IPS-18c (cell line): ENCODE measurements around the gene KCNK10.

Experiments used
- H3K4me3 ChIP-seq: 2 replicates; pipeline ENCODE4 v1.7.0; 2013; ENCODE audit warnings: low read depth, mild to moderate bottlenecking, low read length, moderate library complexity; ENCODE audit not compliant: insufficient read depth
- H3K9me3 ChIP-seq: one replicate; pipeline ENCODE4 v1.6.1; 2013; ENCODE audit warnings: mild to moderate bottlenecking, low read length, moderate library complexity; ENCODE audit not compliant: control insufficient read depth, insufficient read depth

KCNK10 gene

GRCh38 chr14:88323086-88323522 is at the start of gene KCNK10:
Gene KCNK10, minus strand, starts transcription at chr14:88323269. Its CDS starts 471 bp downstream, at chr14:88322798.
- Histone ChIP-seq H3K4me3 (peak within 1 kb of the TSS; percentile 63), H3K9me3 (no peaks in the 10 kb centered on the region)

GRCh38 chr14:88369496-88369895 is 46.4 kb upstream of the KCNK10 start:
- Histone ChIP-seq H3K4me3 (no peak overlapping the region), H3K9me3 (no peaks in the 10 kb centered on the region)

GRCh38 chr14:88364710-88365413 is 41.8 kb upstream of the KCNK10 start:
- Histone ChIP-seq H3K4me3 (no peak overlapping the region), H3K9me3 (no peaks in the 10 kb centered on the region)

- no peak overlapping the region for H3K4me3 ChIP-seq
- H3K9me3 ChIP-seq: no peaks in the 10 kb centered on the region
Observed at GRCh38 chr14:88363644-88364043, 40.6 kb upstream of the KCNK10 start.

GRCh38 chr14:88359500-88359899 is 36.4 kb upstream of the KCNK10 start:
- H3K9me3 ChIP-seq: no peaks in the 10 kb centered on the region
- H3K4me3 ChIP-seq: no peak overlapping the region

- no peaks in the 10 kb centered on the region for H3K9me3 ChIP-seq
- no peak overlapping the region for H3K4me3 ChIP-seq
Observed at GRCh38 chr14:88354358-88354757, 31.3 kb upstream of the KCNK10 start.

- H3K9me3 ChIP-seq: no peaks in the 10 kb centered on the region
- H3K4me3 ChIP-seq: no peak overlapping the region
Observed at GRCh38 chr14:88352698-88353097, 29.6 kb upstream of the KCNK10 start.

GRCh38 chr14:88351966-88352691 is 29.1 kb upstream of the KCNK10 start:
- no peak overlapping the region for H3K4me3 ChIP-seq
- H3K9me3 ChIP-seq: no peaks in the 10 kb centered on the region

- Histone ChIP-seq H3K4me3 (no peak overlapping the region), H3K9me3 (no peaks in the 10 kb centered on the region)
Observed at GRCh38 chr14:88348546-88348945, 25.5 kb upstream of the KCNK10 start.

- Histone ChIP-seq H3K9me3 (no peaks in the 10 kb centered on the region), H3K4me3 (no peak overlapping the region)
Observed at GRCh38 chr14:88346048-88346639, 23.1 kb upstream of the KCNK10 start.

- H3K4me3 ChIP-seq: no peak overlapping the region
- no peaks in the 10 kb centered on the region for H3K9me3 ChIP-seq
Observed at GRCh38 chr14:88342980-88343379, 19.9 kb upstream of the KCNK10 start.

GRCh38 chr14:88340357-88340756 is 17.3 kb upstream of the KCNK10 start:
- Histone ChIP-seq H3K4me3 (no peak overlapping the region), H3K9me3 (no peaks in the 10 kb centered on the region)

GRCh38 chr14:88333036-88333435 is 10.0 kb upstream of the KCNK10 start:
- Histone ChIP-seq H3K4me3 (no peak overlapping the region), H3K9me3 (peaks cover 2% of the 10 kb centered on the region)

GRCh38 chr14:88327497-88327896 is 4.4 kb upstream of the KCNK10 start:
- H3K9me3 ChIP-seq: peaks cover 2% of the 10 kb centered on the region
- no peak overlapping the region for H3K4me3 ChIP-seq

- Histone ChIP-seq H3K9me3 (peaks cover 2% of the 10 kb centered on the region), H3K4me3 (peak overlapping the region; percentile 51)
Observed at GRCh38 chr14:88326352-88327103, 3.5 kb upstream of the KCNK10 start.

GRCh38 chr14:88325883-88326282 is 2.8 kb upstream of the KCNK10 start:
- Histone ChIP-seq H3K9me3 (peaks cover 2% of the 10 kb centered on the region), H3K4me3 (peak overlapping the region; percentile 51; the same call in 1 of the 2 replicates)

- peaks cover 2% of the 10 kb centered on the region for H3K9me3 ChIP-seq
- no peak overlapping the region for H3K4me3 ChIP-seq
Observed at GRCh38 chr14:88324930-88325329, 1.9 kb upstream of the KCNK10 start.
